Sigmoid colon (tissue), 7 donors: Measurements from ENCODE around the gene CDK4. TPM values are rescaled to one million over a fixed set of nuclear protein-coding genes. Genes with fewer than 3 reads are reported as not detected.
"Not testable (repeated sequence)": the region's sequence is repeated elsewhere in the genome, so short reads cannot be mapped to it uniquely, and the experiment has no call there.

Source experiments
- DNase-seq: peaks from one replicate; pipeline ENCODE4 v3.0.0-alpha.2; 2019
- H3K27ac ChIP-seq, 4 donors: fragments of 200-600 bp; sonication (generic); one replicate each; pipeline ENCODE4 v1.5.1; 2016 to 2019; ENCODE audit warnings: mild to moderate bottlenecking in 1 of 4
- H3K27me3 ChIP-seq, 3 donors: fragments of 200-600 bp; sonication (generic); one replicate each; pipeline ENCODE4 v1.5.1; 2019; ENCODE audit warnings: mild to moderate bottlenecking in 1 of 3
- H3K36me3 ChIP-seq, 4 donors: fragments of 200-600 bp; sonication (generic); one replicate each; pipeline ENCODE4 v1.5.1; 2016 to 2019
- H3K4me1 ChIP-seq, 4 donors: fragments of 200-600 bp; sonication (generic); one replicate each; pipeline ENCODE4 v1.5.1; 2017 to 2019
- H3K4me3 ChIP-seq, 4 donors: fragments of 200-600 bp; sonication (generic); one replicate each; pipeline ENCODE4 v1.5.1; 2017 to 2019; ENCODE audit warnings: mild to moderate bottlenecking in 2 of 4, moderate library complexity in 1 of 4
- H3K9me3 ChIP-seq, 4 donors: fragments of 200-600 bp in 3 of 4; sonication (generic) in 3 of 4; one replicate each; pipeline versions ENCODE4 v1.5.1 to v1.6.1; 2013 to 2019
- EP300 ChIP-seq, 4 donors: sonication (generic); formaldehyde crosslinking; IDR thresholded peaks; one replicate each; pipeline ENCODE4 v1.6.1; 2017; ENCODE audit warnings: antibody characterized with exemption in 4 of 4
- POLR2A ChIP-seq, 2 donors: fragments of 450-650 bp; IDR thresholded peaks; one replicate each; pipeline ENCODE4 v1.6.1; 2016; ENCODE audit warnings: antibody characterized with exemption in 2 of 2, mild to moderate bottlenecking in 2 of 2, moderate library complexity in 2 of 2
- POLR2AphosphoS5 ChIP-seq, 4 donors: sonication (generic); formaldehyde crosslinking; IDR thresholded peaks; one replicate each; pipeline ENCODE4 v1.6.1; 2017; ENCODE audit warnings: antibody characterized with exemption in 4 of 4
- WGBS, 2 donors: extraction: QIAGEN DNeasy Blood & Tissue Kit; methylation state at CpG; one replicate each; pipeline ENCODE4 v1.1.7; 2013; 5-methylcytosine and 5-hydroxymethylcytosine counted together
- intact Hi-C: fragments of 100-400 bp; cut with DNase I; formaldehyde crosslinking; loops from one replicate; pipeline ENCODE4 v1.15.1; 2023
- polyA plus RNA-seq, 3 donors: library from polyadenylated mRNA; stranded (reverse); fragments of 200-250 nt; gene quantifications; one replicate each; pipeline ENCODE4 v1.2.3, GENCODE V29; 2013
- total RNA-seq, 4 donors: library from RNA; depleted of rRNA; stranded (reverse); fragments of >200 nt; gene quantifications; one replicate each; pipeline ENCODE4 v1.1.0, GENCODE V29; 2016
- TF ChIP-seq, protein P1 (sequence below), 4 experiments: fragments of 450-650 bp in 3 of 4; fragments of 200-600 bp in 1 of 4; IDR thresholded peaks; one replicate each; pipeline ENCODE4 v1.5.1; 2016 to 2019; ENCODE audit warnings: antibody characterized with exemption in 4 of 4, mild to moderate bottlenecking in 3 of 4, moderate library complexity in 2 of 4
- donor health status: healthy with polysubstance abuse.
- donor health status: Bipolar disorder and iron deficiency.
- donor health status: healthy.

The CDK4 gene
- total and polyA plus RNA-seq, 7 donors, result 34.9 to 108 (median 80.8) TPM

DNA sequence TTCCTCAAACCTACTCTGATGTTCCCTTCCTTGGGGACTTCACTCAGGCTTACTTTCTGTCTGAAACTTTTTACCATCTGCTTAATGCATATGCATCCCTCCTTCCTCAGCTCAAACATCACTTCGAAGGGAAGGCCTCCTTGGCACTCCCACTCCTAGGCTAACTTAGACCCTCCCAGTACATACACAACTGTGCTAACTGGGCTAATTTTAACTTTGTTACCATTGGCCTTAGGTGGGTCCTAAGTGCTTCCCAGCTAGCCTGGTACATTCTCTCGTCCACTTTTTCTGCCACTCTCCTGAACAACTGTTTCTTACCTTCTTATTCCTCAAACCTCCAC lies 24.1 kb upstream of the CDK4 start:
- intact Hi-C loops, result no loop called here
- TF ChIP-seq POLR2A (IDR thresholded peaks at IDR 0.05) (no peak), POLR2AphosphoS5 (IDR thresholded peaks at IDR 0.05) (no peak), EP300 (IDR thresholded peaks at IDR 0.05) (no peak)
- TF ChIP-seq, protein P1, sequence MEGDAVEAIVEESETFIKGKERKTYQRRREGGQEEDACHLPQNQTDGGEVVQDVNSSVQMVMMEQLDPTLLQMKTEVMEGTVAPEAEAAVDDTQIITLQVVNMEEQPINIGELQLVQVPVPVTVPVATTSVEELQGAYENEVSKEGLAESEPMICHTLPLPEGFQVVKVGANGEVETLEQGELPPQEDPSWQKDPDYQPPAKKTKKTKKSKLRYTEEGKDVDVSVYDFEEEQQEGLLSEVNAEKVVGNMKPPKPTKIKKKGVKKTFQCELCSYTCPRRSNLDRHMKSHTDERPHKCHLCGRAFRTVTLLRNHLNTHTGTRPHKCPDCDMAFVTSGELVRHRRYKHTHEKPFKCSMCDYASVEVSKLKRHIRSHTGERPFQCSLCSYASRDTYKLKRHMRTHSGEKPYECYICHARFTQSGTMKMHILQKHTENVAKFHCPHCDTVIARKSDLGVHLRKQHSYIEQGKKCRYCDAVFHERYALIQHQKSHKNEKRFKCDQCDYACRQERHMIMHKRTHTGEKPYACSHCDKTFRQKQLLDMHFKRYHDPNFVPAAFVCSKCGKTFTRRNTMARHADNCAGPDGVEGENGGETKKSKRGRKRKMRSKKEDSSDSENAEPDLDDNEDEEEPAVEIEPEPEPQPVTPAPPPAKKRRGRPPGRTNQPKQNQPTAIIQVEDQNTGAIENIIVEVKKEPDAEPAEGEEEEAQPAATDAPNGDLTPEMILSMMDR (IDR thresholded peaks at IDR 0.05), result no peak
- WGBS, 2 donors, result 89 to 94% methylated on average over 2 of the region's 2 CpGs

GRCh38 chr12:57775563-57776246 lies 23.6 kb upstream of the CDK4 start:
- peaks cover 0 to 12% (median 0%) of the 10 kb centered on the region in 4 donors for H3K36me3 ChIP-seq
- TF ChIP-seq POLR2AphosphoS5 (IDR thresholded peaks at IDR 0.05), result no peak
- TF ChIP-seq EP300 (IDR thresholded peaks at IDR 0.05), result no peak
- TF ChIP-seq, protein P1 (IDR thresholded peaks at IDR 0.05), result no peak
- TF ChIP-seq POLR2A (IDR thresholded peaks at IDR 0.05), result no peak
- WGBS, 2 donors, result 83 to 87% methylated on average over 4 of the region's 4 CpGs

More for the DNA sequence above, 24.1 kb upstream of the CDK4 start:
- Histone ChIP-seq H3K9me3 (no peaks in the 10 kb centered on the region), H3K4me3 (no peak overlapping the region), H3K27me3 (no peaks in the 10 kb centered on the region), H3K36me3 (peaks cover 0 to 12% (median 0%) of the 10 kb centered on the region in 4 donors), H3K27ac (no peak overlapping the region), H3K4me1 (peaks cover 0 to 15% (median 13%) of the 10 kb centered on the region in 4 donors)
- no peak for DNase-seq

DNA sequence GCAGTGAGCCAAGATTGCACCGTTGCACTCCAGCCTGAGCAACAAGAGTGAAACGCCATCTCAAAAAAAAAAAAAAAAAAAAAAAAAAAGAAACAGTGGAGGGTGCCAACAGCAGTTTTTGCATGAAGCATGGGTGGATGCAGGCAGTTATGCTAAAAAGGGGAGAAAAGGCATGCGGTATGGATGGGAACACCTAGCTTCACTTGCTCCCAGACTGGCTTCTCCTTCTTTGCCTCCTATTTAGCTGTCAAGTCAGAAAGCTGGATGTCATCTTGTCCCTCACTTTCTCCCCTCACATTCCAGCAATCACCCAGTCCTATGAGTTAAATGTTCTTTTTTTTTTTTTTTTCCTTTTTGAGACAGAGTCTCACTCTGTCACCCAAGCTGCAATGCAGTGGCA lies 22.9 kb upstream of the CDK4 start:
- no peak for DNase-seq
- WGBS, 2 donors, result 93 to 94% methylated on average over 3 of the region's 3 CpGs
- no peaks in the 10 kb centered on the region for H3K27me3 ChIP-seq
- peaks cover 0 to 18% (median 0%) of the 10 kb centered on the region in 4 donors for H3K36me3 ChIP-seq
- H3K4me3 ChIP-seq, result no peak overlapping the region
- H3K9me3 ChIP-seq, result no peaks in the 10 kb centered on the region
- TF ChIP-seq POLR2A (IDR thresholded peaks at IDR 0.05), result no peak
- no peak for TF ChIP-seq EP300 (IDR thresholded peaks at IDR 0.05)
- TF ChIP-seq POLR2AphosphoS5 (IDR thresholded peaks at IDR 0.05), result no peak
- TF ChIP-seq, protein P1 (IDR thresholded peaks at IDR 0.05), result no peak
- peaks cover 0 to 20% (median 17%) of the 10 kb centered on the region in 4 donors for H3K4me1 ChIP-seq
- H3K27ac ChIP-seq, result no peak overlapping the region
- intact Hi-C loops, result no loop called here

More at GRCh38 chr12:57775563-57776246, 23.6 kb upstream of the CDK4 start:
- H3K4me3 ChIP-seq, result no peak overlapping the region
- no peak overlapping the region for H3K27ac ChIP-seq
- no peaks in the 10 kb centered on the region for H3K27me3 ChIP-seq
- H3K9me3 ChIP-seq, result no peaks in the 10 kb centered on the region
- peaks cover 0 to 20% (median 17%) of the 10 kb centered on the region in 4 donors for H3K4me1 ChIP-seq
- intact Hi-C loops, result no loop called here
- DNase-seq, result no peak

- H3K4me3 ChIP-seq, DNase-seq, H3K27me3 ChIP-seq, intact Hi-C loops, H3K9me3 ChIP-seq, H3K27ac ChIP-seq: not testable (repeated sequence)
- 91 to 95% methylated on average over 11 of the region's 11 CpGs for WGBS, 2 donors
- peaks cover 0 to 20% (median 17%) of the 10 kb centered on the region in 4 donors for H3K4me1 ChIP-seq
- peaks cover 0 to 22% (median 0%) of the 10 kb centered on the region in 4 donors for H3K36me3 ChIP-seq
Observed at GRCh38 chr12:57774634-57775033, 22.5 kb upstream of the CDK4 start.

DNA sequence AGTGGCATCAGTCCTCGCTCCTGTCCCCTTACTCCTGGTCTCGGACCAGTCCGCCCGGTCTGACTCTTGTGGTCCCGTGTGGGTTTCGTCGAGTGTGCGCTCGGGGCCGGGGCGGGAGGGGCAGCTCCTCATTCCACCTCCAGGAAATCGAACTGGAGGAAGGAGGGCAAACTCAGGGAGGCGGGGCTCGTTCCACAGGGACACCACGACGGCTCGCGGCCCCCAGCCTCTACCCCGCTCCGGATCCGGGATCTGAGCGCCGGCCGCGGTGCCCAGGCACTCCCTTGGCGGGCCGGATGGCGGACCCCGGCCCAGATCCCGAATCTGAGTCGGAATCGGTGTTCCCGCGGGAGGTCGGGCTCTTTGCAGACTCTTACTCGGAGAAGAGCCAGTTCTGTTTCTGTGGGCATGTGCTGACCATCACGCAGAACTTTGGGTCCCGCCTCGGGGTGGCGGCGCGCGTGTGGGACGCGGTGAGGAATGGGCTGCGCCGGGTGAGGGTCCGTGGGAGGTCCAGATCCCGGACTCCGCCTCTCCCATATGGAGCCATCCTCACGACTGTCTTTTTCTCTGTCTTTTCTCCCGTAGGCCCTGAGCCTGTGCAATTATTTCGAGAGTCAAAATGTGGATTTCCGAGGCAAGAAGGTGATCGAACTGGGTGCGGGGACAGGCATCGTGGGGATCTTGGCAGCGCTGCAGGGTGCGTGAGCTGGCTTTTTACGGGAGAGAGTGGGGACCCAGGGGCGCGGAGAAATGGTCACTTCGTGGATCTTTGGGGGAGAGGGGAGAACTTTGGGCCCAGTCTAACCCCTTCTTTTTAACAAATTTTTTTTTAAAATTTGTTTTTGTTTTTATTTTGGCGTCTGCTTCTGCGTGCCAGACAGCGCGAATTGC lies 20.6 kb upstream of the CDK4 start, which contains the start of gene EEF1AKMT3:
Gene EEF1AKMT3, plus strand, starts transcription at position 186 of the 894 bp plus-strand sequence. Its CDS starts 111 bp downstream, at position 297.
- Histone ChIP-seq H3K4me1 (peaks cover 0 to 20% (median 17%) of the 10 kb centered on the region in 4 donors), H3K27me3 (no peaks in the 10 kb centered on the region), H3K9me3 (no peaks in the 10 kb centered on the region), H3K4me3 (peak within 1 kb of the TSS; percentile 66 to 80 (median 70)), H3K27ac (peak within 1 kb of the TSS; percentile 91 to 96 (median 93)), H3K36me3 (peaks cover 0 to 29% (median 0%) of the 10 kb centered on the region in 4 donors)
- no peak for TF ChIP-seq POLR2AphosphoS5 (IDR thresholded peaks at IDR 0.05)
- TF ChIP-seq, protein P1 (IDR thresholded peaks at IDR 0.05), result no peak
- no peak for TF ChIP-seq POLR2A (IDR thresholded peaks at IDR 0.05)
- TF ChIP-seq EP300 (IDR thresholded peaks at IDR 0.05), result no peak
- WGBS, 2 donors, result 1 to 3% methylated on average over 67 of the region's 67 CpGs
- intact Hi-C loops, result no loop called here
- DNase-seq, result peak; percentile 83
